NOMO-1 treated with DMSO at 0.1 percent for 48 hours (cell line): ENCODE results near the gene UBR7.

Experiments used
- DNase-seq: peaks from one replicate; lab custom pipeline; 2025; ENCODE audit not compliant: unreplicated experiment; lab: John Stamatoyannopoulos, UW

UBR7 gene

GRCh38 chr14:93246534-93246933 is 39.5 kb downstream of the UBR7 start:
- DNase-seq: no peak

- no peak for DNase-seq
Observed at GRCh38 chr14:93249128-93249831, 42.2 kb downstream of the UBR7 start.

GRCh38 chr14:93262446-93262845 is 55.4 kb downstream of the UBR7 start:
- DNase-seq: no peak

- no peak for DNase-seq
Observed at GRCh38 chr14:93263416-93263815, 56.4 kb downstream of the UBR7 start.

- no peak for DNase-seq
Observed at GRCh38 chr14:93266127-93266526, 59.1 kb downstream of the UBR7 start.

- DNase-seq: no peak
Observed at GRCh38 chr14:93267149-93267711, 60.2 kb downstream of the UBR7 start.

- no peak for DNase-seq
Observed at GRCh38 chr14:93268406-93268805, 61.4 kb downstream of the UBR7 start.

GRCh38 chr14:93269341-93270068 is 62.4 kb downstream of the UBR7 start:
- no peak for DNase-seq

- no peak for DNase-seq
Observed at GRCh38 chr14:93271111-93271510, 64.1 kb downstream of the UBR7 start.

GRCh38 chr14:93274055-93274806 is 67.2 kb downstream of the UBR7 start:
- DNase-seq: no peak

- DNase-seq: no peak
Observed at GRCh38 chr14:93276031-93276716, 69.1 kb downstream of the UBR7 start.
